Stimulated activated CD8-positive, alpha-beta memory T cell treated with anti-CD3 and anti-CD28 coated beads, Interleukin-15, amount 100 ng/mL, for 48 hours (primary cell): Measurements from ENCODE around the gene GBGT1.
"Not testable (repeated sequence)": the region's sequence is repeated elsewhere in the genome, so short reads cannot be mapped to it uniquely, and the experiment has no call there.

Source experiments
- DNase-seq, 2 donors: peaks; one replicate each; pipeline ENCODE4 v3.0.0-alpha.2; 2020; ENCODE audit warnings: low read depth in 2 of 2

GBGT1 gene

DNA sequence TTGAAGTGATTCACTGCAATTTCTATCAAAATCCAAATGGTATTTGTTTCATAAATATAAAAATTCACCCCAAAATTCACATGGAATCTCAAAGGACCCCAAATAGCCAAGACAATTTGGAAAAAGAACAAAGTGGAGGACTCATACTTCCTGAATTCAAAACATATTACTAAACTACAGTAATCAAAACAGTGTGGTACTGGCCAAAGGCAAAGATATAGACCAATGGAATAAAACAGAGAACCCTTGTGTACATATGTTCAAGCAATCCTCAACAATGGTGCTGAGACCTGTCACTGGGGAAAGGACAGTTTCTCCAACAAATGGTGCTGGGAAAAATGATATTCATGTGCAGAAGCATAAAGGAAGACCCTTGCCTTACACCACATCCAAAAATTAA lies 31.3 kb upstream of the GBGT1 start:
- no peak for DNase-seq

DNA sequence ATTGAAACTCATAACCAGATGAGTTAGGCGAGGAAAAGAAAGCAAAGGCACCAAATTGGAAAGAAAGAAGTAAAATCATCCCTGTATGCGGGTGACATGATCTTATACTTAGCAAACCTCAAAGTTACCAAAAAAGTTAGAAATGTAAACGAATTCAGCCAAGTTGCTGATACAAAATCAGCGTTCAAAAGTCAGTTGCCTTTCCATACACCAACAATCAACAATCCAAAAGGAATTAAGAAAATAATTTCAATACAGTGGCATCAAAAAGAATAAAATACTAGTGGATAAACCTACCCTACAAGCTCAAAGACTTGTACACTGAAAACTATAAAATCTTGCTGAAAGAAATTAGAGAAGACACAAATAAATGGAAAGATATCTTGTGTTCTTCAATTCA lies 30.9 kb upstream of the GBGT1 start:
- no peak for DNase-seq

DNA sequence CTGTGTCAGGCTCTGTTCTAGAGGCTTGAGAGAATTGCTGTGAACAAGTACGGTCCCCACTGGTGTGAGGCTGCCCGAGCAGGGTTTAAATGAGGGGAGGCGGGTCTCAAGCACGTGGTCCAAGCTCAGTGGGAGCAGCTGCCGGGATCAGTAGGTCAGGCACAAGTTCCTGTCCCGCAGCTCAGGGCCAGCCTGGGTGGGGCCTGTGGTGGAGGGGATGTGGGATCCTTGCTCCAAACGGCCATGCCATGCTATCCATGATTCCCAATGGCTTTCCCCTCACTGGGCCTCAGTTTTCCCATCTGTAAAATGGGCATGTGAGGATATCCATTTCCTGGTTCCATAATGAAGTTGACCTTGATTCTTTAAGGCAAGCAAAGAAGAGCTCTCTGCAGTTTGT lies 28.3 kb upstream of the GBGT1 start:
- DNase-seq: no peak

DNA sequence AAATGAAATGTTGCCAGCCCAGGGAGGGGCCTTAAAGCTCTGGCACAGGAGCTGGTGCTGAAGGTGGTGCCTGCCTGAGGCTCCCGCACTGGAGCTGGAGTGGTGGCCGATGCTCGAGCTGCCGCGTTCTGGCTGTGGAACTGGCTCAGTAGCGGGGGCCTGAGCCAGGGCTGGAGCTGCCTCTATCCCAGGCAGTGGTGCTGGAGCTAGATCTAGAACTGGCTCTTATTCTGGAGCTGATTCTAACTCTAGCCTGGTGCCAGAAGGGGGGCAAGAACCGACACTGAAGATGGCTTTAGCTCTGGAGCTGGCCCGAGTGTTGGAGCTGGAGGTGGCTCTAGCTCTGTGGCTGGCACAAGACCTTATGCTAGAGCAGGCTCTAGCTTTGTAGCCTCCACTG lies 26.1 kb upstream of the GBGT1 start:
- no peak for DNase-seq

DNA sequence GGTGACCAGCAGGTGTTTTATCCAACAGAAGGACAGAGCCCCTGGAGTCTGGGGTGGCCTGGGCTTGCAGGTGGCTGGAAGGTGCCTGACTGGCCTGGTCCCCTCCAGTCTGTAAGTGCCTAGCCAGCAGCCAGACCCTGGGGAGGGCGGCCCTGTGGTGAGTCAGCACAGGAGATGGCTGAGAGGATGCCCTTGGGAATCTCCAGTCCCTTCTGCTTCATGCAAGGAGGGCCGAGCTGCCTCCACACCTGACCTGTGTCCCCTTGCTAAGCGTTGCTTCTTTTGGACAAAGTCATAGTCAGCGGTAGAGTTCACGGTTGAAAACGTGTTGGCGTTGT lies 25.1 kb upstream of the GBGT1 start:
- no peak for DNase-seq

DNA sequence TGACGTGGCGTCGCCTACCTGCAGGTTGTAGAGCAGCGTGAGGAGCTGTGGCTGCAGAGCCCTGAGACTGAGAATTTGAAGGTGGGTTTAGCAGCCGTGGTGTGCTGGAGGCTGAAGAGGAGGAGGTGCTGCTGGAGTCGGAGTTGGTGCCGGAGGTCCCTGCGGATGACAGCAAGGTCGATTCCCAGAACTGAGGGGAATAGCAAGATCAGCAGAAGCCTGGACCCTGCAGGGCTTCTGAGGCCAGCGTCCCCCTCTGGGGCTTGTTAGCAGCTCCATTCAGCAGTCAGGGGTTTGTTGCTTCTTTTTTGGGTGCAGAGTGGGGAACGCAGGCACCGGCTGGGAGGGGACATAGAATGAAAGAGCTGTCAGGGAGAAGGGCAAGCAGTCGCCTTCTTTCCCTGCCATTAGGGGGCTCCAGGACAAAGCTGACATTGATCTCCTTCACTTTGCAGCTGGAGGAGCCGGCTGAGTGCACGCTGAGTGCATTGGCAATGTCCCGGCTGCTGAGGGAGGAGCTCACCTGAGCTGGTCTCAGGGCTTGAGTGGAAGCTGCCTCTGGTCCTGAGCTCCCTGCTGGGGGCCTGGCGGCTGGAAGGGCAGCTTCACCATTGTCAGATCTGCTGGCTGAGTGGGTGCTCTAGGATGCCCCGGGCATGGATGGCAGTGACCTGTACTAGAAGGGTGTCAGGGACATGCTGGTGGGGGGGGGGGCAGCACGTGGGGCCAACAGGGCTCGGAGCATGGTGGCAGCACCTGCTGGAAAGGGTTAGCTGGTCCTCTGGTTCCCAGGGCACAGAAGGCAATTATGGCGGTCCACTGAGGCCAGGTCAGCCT lies 24.5 kb upstream of the GBGT1 start:
- DNase-seq: no peak

DNA sequence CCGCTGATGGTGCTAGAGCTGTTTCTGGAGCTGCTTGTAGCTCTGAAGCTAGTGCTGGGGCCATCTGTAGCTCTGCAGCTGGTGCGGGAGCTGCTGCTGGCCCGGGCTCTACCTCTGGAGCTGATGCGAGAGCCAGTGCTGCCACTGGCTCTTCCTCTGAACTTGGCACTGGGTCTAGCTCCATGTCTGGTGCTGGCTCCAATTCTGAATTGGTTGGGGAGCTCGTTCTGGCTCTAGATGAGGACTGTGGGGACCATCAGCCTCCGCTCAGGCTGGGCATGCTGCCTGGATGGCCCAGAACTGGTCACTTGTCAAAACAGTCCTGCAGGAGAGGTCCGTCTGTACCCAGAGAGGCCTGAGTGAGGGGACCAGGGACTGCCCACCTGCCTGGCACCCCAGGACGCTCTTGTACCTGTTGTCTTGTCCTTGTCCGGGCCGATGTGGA lies 23.9 kb upstream of the GBGT1 start:
- no peak for DNase-seq

DNA sequence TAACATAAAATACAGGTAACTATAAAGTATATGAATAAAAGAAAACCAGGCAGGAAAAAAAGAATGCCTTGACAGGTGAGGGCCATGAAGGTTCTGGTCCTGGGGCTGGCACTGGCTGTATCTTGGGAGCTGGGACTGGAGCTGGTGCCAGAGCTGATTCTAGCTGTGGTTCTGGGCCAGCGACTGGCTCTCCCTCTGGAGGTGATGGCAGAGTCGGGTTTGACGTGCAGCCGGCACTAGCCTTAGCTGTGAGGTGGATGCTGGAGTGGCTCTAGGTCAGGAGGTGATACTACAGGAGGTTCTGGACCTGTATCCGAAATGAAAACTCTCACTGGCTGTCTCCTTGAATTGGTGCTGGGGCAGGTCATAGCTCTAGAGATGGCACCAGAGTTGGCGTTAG lies 23.0 kb upstream of the GBGT1 start:
- DNase-seq: no peak

DNA sequence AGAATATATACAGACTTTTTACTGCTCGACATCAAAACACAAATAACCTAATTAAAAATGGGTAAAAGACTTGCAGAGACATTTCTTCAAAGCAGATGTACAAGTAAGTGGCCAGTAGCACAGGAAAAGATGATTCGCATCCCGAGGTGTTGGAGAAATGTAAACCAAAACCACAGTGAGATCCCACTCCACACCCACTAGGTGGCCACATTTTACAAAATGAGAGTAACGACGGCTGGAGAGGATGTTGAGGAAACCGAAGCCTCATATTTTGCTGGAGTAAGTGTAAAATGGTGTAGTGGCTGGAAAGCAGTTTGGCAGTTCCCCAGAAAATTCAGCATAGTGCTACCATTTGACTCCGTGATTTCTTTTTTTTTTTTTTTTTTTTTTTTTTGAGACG lies 21.3 kb upstream of the GBGT1 start:
- peak; percentile 22 to 32 for DNase-seq

DNA sequence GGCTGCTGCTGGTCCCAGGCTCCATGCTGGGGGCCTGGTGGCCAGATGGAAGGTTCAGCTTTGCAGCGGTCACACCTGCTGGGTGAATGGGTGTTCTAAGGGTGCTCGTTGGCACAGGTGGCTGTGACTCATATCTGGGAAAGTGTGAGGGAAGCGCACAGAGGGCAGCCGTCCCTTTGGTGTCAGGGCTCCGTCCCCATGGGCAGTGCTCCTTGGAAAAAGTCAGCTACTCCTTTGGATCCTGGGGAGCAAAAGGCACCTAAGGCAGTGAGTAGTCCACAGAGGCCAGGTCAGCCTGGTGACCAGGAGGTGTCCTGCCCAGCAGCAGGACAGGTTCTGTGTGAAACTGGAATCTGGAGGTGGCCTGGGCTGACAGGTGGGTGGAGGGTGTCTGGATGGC lies 18.4 kb upstream of the GBGT1 start:
- no peak for DNase-seq

DNA sequence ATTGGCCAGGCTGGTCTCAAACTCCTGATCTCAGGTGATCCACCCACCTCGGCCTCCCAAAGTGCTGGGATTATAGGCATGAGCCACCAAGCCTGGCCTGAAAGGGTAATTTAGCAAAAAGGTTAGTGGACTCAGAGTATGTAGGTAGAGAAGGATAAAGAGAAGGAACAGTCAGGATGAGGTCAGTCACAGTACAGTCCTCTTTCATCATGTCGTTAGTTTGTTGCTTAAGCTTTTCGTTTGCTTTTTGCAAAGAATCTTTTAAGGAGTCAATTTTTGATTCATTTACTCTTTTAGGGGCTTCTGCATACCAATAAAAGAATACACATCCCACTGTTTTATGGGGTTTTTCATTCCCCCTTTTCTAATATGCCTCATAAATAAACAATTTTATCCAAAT lies 17.8 kb upstream of the GBGT1 start:
- no peak for DNase-seq

DNA sequence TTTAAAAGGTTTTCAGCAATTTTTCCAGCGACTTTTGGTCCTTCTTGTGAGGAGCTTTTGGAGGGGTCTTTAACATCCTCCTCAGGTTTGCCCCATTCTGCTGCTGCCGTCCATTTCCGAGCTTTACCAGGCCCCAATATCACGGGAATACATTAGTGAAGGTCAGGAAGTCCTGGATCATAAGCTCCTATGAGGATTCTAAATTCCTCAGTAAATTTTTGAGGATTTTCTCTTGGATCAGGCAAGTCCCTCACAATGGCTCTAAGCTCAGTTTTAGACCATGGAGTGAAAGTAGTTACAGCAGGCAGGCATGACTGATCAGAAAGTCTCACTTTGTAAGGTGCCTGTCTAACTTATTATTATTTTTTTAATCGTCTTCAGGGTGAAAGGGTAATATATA lies 17.2 kb upstream of the GBGT1 start:
- DNase-seq: no peak

DNA sequence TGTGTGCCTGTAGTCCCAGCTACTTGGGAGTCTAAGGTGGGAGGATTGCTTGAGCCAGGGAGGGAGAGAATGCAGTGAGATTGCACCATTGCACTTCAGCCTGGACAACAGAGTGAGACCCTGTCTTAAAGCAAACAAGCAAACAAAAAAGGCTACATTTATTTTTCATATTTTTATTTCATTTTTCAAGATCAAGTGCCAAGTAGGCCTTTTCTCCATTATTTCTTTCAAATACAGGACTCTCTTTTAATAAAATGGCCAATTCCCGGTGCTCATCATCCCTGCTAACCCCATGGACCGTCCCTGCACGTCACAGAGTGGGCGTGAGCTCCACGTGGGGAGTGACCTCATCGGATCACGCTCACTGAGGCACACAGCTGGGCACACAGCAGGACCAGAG lies 9.3 kb upstream of the GBGT1 start:
- DNase-seq: no peak

DNA sequence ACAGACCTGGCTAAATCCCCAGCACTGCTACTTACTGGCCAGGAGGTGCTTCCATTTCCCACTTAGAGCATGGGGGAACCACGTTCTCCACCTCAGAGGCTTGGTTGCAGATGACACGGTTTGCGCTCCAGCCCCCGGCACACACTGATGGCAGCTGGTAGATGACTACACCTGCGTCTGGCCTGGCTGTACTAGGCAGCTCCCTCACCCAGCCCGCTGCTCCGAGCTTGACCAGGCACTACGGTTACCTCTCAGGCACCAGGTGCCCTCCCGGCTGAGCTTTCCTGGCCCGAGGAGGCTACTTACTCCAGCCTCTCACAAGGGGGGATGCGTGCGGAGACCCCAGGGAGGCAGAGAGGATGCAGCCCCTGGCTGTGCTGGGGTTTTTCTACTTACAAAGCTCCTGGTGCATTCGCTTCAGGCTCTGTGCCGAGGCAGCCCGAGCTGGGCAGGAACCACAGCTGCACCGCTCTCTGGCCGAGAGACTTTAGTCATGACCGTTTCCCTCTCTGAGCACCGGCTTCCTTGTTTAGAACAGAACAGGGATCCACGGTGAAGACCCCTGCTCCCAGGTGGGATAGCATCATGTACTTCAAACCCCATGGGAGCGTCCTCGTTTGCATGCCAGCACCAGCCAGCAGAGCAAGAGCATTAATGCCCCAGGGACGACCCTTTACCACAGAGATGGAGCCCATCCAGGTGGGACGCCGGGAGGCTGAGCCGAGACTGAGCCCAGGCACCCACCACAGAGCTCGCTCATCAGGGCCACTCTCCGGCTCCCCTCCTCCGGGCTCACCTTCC lies 7.6 kb upstream of the GBGT1 start:
- no peak for DNase-seq

DNA sequence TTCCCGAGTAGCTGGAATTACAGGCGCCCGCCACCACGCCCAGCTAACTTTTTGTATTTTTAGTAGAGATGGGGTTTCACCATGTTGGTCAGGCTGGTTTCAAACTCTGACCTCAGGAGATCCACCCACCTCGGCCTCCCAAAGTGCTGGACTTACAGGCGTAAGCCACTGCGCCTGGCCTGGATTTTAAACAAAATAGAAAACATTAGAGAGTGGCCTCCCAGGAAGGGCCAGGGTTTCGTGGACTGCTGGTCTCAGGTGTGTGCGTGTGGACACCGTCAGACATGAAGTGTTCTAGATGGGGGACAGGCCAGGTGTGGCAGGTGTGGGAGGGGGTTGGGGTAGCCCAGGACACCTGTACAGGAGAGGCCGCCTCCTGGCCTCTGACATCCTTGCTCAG lies 7.0 kb upstream of the GBGT1 start:
- DNase-seq: no peak

DNA sequence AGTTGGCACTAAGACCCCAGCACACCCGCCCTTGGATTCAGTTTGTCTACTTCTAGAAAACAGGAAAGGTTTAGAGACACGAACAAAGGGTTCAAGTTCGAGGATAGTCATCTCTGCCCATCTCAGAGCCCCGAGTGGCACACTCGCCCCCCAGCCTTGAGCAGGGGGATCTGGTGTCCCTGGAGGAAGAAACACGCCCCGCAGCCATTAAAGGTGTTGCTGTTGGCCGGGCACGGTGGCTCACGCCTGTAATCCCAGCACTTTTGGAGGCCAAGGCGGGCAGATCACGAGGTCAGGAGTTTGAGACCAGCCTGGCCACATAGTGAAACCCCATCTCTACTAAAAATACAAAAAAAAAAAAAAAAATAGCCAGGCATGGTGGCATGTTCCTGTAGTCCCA lies 6.0 kb upstream of the GBGT1 start:
- not testable (repeated sequence) for DNase-seq

DNA sequence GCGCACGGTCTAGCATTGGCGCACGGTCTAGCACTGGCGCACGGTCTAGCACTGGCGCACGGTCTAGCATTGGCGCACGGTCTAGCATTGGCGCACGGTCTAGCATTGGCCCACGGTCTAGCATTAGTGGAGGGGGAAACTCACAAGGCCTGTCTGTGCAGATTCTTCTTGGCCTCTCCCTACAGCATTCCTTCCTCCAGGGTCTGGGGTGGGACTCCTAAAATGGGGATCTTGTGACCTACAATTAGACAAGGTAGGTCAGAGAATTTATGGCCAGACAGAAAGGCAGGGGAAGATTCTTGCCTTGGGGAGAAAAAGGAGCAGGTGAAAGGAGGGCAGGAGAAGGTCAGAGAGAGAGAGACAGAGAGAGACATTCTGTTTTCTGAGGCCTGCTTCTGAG lies 5.4 kb upstream of the GBGT1 start:
- DNase-seq: no peak

DNA sequence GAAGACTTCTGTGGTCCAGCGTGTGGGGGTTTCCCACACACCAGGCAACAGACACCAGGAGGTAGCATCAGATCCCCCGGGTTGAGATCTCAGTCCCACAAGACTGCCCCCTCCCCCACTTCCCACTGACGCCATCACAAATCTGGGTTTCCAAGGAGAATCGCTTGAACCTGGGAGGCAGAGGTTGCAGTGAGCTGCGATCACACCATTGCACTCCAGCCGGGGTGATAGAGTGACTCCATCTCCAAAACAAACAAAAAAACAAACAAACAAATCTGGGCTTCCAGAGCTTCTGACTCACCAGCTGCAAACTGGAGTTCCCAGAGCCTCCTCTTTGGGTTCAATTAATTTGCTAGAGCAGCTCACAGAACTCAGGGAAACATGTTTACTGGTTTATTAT lies 4.7 kb upstream of the GBGT1 start:
- no peak for DNase-seq

DNA sequence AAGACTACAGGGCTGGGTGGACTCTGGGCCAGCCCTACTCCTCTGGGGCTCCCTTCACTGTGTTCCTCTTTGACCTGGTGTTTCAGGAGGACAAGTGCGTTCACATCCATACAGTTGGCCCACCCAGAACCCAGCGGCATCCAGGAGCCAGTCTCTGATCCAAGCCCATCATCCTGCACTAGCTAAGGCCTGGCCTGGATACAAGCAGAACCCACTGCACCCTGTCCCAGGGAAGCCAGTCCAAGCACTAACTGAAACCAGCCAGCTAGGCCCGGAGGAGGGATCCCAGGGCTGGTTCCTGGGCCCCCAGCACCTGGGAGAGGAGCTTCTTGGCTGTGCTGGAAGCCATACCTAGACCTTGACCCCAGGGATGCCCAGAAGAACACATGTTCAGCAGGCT lies 4.1 kb upstream of the GBGT1 start:
- no peak for DNase-seq

DNA sequence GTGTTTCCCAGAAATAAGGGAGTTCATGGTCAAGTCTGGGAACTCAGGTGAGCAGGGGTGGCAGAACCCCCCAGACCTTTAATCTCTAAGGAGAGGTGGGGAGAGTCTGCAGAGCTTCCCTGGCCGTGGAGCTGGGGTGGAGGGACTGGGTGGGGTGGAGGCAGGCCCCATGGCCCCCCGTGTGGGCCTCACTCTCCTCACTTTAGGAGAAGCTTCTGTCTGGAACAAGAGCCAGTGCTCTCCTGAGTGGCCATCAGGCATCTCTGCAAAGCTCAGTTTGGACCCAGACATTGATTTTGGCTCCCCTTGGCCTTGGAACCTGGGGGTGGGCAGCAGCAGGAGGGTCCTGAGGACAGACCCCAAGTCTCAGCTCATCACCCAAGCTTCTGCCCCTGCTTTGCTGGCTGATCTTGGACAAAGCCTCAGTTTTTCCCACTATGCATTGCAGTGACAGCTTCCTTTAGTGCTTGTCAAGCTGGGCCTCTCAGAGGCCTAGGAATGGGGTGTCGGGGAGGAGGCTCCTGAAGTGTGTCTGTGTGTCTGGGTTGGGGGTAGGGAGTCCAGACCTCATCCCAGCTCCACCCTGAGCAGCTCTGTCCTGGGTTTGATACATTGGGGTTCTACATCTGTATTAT lies 3.5 kb upstream of the GBGT1 start:
- no peak for DNase-seq

DNA sequence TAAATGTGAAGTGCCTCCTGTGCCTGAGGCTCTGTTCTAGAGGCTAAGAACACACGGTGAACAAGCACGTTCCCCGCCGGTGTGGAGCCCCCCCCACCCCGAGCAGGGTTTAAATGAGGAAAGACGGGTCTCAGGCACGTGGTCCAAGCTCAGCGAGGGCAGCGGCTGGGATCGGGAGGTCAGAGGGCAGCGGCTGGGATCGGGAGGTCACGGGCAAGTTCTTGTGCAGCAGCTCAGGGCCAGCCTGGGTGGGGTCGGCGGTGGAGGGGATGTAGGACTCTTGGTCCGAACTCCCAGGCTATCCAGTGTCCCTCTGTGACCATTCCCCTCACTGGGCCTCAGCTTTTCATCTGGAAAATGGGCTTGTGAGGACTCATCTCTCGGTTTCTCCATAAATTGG lies 2.7 kb upstream of the GBGT1 start:
- DNase-seq: no peak

DNA sequence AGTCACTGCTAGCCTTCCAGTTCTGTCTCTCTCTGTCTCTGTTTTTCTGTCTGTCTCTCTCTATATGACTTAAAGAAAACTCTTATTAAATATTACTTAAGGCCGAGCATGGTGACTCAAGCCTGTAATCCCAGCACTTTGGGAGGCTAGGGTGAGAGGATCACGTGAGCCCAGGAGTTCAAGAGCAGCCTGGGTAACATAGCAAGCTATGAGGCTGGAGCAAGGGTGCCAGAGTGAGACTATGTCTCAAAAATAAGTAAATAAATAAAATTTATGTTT lies 1.7 kb upstream of the GBGT1 start:
- DNase-seq: no peak

DNA sequence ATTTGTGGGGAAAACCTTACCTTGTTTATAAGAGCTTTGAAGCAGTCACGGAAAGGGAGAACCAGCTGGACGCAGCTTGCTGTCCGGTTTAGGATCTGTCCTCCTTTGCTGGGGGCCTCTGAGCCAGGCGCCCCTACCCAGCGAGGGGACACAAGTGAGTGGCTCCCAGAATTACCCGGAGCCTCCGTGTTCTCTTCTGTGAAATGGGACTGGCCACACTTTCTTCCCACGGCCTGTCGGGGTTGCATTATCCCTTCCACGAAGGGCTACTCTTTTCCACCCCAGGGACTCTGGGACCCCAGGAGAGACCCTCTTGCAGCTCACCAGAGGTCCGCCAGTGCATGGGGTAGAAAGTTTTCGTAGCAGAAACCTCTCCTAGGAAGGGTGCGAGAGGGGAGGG lies 477 bp upstream of the GBGT1 start:
- no peak for DNase-seq
